HG03469 (cell line): ENCODE measurements around the gene CDH4.

ENCODE experiments used
- ATAC-seq: cut with Tn5 transposase; IDR thresholded peaks from one replicate; pipeline ENCODE4 v1.9.1; 2021; ENCODE audit warnings: mild to moderate bottlenecking, moderate library complexity, moderate number of reproducible peaks; ENCODE audit not compliant: unreplicated experiment

Gene CDH4

DNA sequence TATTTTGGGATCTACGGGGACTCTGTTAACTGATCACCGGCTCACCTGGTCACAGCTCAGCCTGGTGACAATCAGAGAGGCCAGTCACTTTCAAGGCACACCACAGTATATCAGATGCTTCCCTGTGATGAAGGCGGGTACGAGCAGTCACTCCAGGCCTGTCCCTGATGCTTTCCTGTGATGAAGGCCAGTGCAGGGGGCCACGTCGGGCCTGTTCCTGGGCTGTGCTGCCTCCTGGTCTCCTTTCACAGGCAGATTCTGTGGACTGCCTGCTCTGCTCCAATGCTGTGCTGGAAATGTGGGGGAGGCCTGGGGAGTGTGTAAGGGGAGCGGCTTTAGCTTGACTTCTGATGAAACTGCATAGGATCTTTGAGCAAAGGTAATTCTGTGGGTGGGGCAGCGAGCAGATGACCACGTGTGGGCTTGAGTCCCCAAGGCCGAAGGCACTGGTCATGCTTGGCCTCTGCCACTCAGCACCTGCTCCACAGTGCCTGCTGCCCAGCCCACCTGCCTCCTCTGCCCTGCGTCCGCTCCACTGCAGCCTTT, 441.1 kb downstream of the CDH4 start:
- no peak for ATAC-seq

DNA sequence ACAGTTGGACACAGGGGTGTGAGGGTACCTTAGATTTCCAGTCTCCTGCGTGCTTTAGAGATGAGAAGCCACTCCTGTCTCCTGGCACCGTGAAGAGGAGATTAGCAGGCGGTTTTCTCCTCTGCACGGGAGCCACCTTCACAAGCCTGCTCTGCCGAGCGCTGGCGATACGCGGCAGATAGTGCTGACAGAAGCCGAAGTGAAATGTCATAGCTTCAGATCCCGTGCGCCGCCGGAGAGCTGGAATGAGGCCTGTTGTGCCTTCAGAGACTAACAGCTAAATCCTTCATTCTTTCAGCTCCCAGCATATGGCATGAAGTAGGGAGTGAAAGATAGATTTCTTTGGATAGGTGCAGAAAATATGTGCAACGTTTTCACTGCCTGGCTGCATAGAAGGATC, 442.6 kb downstream of the CDH4 start:
- no peak for ATAC-seq

DNA sequence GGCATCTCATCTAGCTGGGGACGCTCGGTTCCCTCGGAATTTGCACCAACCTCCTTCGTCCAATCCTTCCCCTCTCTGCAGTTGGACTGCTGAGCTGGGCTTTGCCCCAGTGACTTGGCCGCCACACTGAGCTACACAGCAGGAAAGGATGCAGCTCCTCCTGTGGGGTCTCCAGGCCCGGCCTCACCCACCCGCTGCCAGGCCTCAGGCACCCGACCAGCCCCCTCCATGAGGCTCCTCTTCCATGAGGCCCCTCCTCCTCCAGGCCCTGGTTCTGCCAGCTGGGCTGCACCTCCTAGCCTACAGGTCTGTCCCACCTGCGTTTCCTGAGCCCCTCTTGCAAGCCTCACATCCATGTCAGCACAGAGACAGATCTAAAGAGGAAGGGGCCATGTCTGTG, 443.7 kb downstream of the CDH4 start:
- ATAC-seq = no peak

DNA sequence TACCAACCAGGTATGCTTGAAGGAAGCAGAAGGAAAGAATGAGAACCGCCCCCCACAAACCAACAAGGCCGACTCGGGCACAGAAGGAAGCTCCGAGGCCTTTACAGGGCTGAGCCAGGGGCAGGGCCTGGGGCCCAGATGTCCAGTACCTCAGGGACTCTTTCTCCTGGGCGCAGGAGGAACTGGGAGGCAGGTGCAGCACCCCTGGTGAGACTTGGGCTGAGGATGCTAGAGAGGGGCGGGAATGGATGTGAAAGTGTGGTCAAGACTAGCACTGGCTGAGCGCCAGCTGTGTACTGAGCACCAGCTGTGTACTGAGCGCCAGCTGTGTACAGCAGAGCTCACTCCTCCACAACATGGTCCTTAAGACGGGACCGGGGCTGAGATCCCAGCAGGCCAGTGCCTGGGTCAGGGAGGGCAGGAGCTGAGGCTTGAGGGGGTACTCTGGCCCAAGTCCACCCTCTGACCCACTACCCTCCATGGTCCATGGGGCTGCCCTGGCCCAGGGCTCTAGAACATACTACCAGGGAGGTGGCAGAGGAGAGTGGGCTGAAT, 444.2 kb downstream of the CDH4 start:
- ATAC-seq = no peak

DNA sequence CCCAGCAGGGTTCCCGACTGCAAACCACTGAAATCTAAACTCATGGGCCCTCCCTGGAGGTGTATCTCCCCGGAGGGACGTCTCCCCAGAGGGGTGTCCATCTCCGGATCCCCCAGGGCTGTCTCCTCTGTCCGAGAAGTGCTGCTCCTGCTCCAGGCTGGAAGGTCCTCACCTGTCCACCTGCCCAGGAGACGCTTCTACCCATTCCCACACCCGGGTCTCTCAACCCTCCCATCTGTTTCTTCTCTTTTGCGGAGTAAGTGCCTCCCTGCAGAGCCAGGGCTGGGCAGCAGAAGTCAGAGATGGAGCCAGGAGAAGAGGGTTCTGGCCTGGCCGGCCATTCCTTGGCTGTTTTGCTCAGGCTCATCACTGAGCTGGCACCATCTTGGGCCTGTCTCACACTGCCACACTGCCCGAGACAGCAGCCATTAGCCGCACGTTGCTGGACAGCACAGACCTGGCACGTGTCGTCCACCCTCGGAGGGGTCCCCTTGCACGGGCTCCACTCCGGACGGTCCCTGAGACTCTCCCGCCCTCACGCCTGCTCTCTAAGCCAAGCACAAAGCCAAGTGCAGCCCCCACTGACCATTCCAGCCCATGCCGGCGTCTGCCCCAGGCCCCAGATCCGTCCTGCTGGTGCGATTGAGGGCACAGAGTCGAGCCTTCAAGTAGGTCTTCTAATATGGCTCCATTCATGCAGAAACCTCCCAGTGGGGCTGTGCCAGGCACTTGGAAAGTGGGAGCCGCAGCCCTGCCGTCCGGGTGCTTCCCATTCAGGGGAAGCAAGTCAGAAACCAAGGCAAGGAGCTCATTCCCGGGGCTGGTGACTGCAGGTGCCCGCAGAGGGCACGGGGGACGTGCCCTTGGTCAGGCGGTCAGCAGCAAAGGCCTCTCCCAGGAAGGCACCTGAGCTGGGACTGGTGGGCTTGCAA, 445.9 kb downstream of the CDH4 start:
- ATAC-seq = no peak

DNA sequence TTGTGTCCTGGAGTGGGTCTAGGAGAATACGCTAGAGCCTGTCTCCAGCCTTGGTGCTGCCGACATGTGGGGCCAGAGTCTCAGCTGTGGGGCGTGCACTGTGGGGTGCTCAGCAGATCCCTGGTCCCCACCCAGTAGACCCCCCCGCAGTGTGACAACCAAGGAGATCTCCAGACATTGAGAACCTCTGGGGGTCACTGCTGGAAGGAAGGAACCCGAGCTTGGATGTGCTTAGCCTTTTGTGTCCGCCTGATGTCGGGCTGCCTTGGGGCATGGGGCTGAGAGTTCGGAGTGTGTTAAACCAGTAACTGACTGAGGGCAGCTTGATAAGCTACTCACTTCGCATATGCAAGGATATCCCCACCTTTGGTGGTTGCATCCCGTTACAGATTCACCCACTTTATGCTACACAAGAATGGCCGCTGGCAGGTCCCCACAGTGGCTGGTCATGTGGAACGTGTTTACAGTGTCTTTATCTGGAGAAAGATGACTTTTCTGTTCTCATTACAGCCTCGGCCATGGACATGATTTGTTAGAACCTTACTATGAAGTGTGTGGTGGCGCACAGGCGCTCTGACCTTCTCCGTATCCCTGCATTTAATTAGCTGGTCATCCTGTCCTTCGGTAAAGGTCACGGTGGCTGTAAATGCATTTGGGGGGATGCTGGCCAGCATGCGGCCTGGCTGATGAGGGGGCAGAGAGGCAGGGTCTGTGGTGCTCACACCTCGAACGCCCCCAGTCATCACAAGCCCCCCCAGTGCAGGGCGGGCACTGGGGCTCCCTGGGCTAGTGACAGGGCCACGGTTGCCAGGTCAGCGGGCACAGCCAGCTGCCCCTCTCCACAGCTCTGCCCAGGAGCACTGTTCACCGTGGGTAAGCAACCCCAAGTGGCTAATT, 446.8 kb downstream of the CDH4 start:
- no peak for ATAC-seq

DNA sequence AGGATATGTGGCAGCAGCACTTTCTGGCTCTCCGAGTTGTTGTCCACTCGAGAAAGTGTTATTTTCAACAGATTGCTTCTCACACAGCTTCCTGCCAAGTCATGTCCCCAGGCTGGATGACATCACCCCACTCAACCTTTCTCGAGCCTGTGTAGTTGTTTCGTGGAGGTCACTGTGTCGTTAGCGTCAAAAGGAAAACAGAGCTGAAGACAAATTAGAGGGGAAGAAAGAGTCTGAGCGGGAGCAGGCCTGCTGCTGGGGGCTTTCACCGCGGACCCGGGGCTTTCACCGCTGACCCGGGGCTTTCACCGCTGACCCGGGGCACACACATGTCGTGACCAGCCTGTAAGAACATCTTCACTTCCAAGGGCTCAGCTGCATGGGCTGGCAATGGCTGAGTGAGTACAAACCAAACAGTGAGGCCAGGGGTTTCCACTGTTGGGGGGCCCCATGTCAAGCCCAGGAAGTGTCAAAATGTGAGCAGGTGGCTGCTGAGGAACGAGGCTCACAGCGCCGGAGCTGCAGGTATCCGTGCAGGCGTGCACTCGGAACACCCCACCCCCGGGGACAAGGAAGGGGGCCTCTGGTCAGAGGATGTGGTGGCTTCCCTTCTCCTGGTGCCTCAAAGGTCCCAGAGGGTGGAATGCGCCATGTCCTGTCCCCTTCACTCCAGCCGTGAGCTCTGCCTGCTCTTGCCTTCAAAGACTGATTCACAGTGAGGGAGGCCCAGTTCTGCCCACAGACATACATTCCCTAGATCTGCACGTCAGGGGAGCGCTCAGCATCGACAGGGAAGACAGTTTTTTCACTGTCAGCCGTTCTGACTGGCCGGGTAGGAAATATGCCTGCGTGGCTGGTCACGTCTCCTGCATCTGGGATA, 447.7 kb downstream of the CDH4 start:
- ATAC-seq = no peak

DNA sequence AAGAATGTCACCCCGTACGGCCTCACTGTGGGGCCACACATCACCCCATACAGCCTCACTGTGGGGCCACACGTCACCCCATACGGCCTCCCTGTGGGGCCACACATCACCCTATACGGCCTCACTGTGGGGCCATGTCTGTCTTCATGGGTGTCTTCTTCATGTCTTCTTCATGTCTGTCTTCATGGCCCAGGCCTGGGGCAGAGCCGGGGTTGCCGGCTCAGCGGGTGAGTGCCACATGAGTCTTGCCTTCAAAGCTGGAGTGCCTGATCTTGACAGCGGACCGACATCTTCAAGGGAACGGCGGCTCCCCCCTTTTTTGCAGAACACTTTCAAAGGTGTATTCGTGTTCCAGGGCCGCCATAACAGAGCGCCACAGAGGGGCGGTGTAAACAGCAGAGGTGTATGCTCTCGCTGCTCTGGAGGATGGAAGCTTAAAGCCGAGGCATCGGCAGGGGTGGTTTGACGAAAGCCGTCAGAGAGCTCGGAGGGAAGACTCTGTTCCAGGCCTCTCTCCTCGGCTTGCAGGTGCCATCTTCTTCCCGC, 448.6 kb downstream of the CDH4 start:
- no peak for ATAC-seq

DNA sequence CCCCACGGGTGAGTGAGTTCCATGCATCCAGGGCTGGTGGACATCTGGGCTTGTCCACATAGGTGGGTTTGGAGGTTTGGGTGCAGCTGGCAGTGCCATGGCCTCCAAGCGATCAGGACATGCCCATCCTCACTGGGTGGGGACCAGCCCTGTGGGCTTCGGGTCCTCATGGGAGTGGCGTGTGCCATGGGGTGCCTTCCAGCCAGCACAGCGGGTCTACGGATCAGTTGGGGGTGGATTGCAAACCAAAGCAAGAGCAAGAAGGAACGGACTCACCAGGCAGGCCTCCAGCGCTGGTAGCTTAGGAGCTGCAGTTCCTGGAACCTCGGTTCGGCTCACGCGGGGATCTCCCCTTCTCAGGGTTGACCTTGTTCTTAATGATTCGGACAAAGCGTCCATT, 449.3 kb downstream of the CDH4 start:
- ATAC-seq = no peak

DNA sequence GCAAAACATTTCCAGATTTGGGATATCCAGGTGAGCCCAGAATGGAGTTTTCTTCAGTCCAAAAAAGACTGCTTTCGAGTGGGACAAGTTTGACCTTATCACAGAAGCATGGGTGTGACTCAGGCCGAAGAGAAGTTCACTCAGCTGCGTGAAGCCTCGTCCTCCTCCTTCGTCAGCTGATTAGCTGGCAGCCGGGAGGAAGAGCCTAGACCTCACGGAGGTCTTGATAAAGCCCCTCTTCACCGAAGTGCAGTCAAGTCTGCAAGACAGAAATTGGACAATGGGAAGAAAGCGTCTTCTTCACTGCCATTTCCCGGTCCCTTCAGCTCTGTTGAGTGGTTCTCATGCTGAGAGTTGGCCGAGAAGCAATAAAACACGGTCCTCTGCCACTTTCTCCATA, 449.7 kb downstream of the CDH4 start:
- ATAC-seq = no peak

DNA sequence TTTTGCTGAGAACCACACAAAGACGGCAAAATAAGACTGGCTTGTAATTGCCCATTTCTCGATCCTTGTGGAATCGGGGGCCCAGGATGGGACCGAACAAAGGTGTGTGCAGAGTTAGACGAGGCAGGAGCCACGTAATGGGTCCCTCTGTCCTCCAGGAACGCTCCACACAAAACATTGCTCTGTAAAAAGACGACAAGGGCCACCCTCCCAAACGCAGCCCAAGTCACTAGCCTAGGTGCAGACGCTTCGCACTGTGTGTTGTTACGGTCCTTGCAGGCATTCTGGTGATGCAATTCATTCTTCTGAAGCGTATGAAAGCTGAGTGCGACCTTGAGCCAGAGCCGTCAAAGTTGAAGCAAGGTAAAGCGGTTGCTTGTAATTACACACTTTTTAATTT, 450.2 kb downstream of the CDH4 start:
- no peak for ATAC-seq

DNA sequence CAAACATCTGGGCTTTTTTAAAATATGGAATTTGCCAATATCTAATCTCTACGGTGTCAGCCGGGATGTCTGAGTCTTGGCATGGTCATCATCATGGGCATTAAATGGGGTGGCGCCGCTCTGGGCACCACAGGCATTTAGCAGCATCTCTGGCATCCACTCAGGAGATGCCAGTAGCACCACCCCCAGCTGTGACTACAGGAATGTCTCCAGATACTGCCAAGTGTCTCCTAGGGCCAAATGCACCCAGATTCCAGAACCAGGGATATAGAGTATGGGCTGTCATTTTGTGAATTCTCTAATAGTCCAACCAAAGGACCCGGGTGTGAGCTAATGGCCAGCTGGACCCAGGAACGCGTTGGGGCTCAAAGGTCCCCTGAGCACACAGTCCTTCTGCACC, 452.6 kb downstream of the CDH4 start:
- no peak for ATAC-seq

DNA sequence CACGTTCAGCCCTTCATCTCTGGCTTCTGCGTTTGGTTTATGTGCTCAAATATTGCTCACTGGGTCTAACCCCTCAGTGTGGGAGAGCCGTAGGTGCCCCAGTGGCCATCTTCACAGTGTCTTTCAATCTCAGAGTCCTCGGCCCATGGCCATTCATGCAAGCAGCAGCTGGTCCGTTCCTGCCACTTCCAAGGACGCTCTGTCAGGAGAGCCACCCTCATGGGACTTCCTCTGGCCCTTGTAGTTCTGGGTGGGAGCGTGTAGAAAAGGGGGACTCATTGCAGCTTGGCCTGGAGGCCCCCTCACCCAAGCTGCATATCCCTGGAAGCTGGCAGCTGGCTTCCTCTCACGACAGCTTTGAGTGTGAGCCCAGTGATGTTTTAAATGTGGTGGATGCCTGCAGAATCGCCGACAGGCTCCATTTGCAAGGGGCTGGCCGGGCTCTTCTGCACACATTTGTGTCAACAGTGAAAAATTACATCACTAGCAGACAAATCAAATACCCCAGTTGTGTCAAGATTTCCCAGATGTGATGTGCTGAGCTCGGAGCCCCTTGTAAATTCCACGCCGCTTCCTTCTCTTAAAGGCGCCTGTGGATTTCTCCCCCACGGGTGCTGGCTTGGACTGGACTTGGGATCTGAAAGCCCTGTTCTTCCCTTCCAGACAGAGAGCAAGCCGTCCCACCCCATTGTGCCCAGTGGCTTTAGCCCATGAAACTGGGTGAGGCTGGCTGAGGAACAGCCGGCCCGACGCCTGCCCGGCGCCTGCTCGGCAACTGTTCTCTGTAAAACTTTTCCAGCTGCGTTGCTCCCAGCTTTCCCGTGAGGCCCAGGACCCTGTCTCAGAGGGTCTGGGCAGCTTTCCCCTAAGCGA, 453.6 kb downstream of the CDH4 start:
- ATAC-seq = no peak

DNA sequence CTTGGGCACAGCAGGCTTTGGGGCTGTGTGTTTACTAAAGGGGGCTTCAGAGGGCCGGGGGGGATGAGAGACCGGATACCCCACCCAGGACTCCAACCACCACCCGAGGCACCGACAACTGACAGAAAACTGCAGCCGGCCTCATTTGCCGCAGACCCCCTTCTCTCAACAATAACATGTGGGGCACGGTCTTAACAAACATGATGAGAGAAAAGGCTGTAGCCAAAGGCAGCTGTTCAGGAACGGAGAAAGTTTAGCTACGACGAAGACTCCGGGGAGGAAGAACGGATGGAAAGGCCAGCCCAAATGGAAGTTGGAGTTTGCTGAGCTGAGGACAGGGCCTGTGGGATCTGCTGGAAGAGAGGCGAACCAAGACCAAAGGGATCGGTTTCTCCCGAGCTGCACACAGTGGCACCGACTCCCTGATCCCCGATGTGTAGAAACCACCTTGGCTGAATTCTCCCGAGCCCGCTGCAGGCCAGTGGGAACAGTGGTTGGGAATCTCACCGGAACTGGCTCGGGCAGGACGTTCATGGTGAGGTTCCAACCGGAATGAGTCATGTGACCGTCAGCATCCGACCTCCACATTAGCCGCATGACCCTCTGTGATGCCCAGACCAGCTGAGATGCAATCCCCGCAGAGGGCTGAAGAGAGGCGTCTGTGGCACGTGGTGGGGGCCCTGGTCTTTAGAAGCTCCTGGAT, 454.3 kb downstream of the CDH4 start:
- ATAC-seq = no peak

DNA sequence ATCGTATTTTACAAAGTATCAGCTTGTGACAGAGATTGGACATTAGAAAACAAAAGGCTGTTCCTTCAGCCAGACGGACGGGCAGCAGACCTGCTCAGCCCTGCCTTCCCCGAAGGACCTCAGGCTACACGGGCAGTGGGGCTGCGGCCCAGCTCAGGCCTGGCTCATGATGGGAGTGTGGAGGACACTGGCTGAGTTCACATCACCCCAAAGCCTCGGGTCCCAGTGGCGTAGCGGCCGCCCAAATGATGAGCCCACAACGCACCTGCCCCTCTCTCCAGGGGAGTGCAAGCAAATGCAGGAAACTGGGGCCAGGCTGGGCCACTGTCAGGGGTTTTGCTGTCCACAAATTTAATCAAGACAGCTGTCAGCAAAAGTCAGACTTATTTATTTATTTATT, 456.8 kb downstream of the CDH4 start:
- no peak for ATAC-seq

DNA sequence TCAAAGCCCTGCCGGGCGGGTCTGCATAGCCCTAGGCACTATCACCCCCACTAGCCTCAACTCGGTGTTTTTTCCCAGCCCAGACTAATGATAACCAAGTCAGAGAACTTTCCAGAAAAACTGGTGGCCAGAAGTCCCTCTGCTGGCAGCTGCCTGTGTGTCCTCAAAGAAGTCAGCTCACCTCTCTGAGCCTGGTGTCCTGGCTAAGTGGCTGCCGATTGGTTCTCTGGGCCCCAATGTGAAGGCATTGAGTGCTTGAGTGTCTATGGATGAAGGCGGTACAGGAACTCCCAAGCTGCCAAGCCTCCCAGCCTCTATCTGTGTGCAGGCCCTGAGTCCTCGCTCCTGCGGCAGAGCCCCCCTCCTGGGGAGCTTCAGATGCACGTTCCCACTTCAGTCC, 458.0 kb downstream of the CDH4 start:
- ATAC-seq = no peak

DNA sequence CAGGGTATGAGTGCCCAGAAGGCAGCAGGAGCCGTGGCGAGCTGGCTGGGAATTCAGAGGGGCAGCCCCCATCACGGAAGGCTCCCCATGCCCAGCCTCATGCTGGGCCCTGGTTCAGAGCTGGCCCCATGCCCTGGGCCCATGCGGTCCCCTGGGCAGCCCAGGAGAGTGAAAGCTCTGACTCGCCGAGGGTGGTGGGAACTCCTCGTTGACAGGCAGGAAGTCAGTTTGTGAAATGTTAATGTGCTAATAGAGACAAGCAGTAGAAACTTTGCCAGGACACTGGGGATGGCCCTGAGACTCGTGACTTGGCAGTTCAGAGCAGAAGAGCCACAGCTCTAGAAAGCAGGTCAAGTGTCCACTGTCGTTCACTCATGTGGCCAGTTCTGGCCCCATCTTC, 460.6 kb downstream of the CDH4 start:
- no peak for ATAC-seq

DNA sequence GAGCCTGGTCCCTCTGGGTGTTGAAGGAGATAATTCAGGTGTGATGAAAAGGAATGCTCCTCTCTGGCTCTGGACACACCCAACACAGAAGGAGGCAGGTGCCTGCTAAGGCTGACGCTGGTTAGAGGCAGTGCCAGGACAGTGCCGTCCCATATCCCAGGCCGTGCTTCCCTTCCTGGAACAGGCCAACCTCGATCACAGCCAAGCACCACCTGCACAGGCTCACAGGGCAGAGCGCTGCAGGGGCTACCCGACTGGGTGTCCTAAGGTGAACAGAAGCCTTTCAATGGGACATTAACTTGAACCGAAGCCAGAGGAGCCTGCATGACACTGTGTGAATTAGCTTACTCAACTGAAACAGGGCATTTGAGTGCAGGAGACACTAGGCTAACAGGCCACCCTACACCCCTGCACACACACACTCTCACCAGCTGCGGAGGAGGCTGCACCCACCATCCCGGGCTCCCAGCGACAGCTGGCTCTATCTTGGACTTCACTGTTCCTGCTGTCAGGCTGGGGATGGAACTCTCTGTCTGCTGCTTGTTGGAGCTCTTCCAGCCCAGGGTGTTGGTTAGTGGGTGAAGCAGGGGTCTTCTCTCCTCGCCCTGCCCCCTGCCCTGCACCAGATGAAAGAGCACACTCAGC, 466.4 kb downstream of the CDH4 start:
- no peak for ATAC-seq
